HG03469 (cell line): ENCODE results near the gene FAAH.

ENCODE experiments used
- ATAC-seq: cut with Tn5 transposase; IDR thresholded peaks from one replicate; pipeline ENCODE4 v1.9.1; 2021; ENCODE audit warnings: mild to moderate bottlenecking, moderate library complexity, moderate number of reproducible peaks; ENCODE audit not compliant: unreplicated experiment

Gene FAAH

GRCh38 chr1:46421739-46422138 is 27.6 kb downstream of the FAAH start:
- ATAC-seq, result no peak

- ATAC-seq, result no peak
Observed at GRCh38 chr1:46422261-46422871, 28.2 kb downstream of the FAAH start.

- ATAC-seq, result no peak
Observed at GRCh38 chr1:46423574-46424240, 29.6 kb downstream of the FAAH start.

GRCh38 chr1:46424730-46425129 is 30.6 kb downstream of the FAAH start:
- no peak for ATAC-seq

- ATAC-seq, result no peak
Observed at GRCh38 chr1:46425726-46426125, 31.6 kb downstream of the FAAH start.

- ATAC-seq, result no peak
Observed at GRCh38 chr1:46427541-46427940, 33.4 kb downstream of the FAAH start.

GRCh38 chr1:46429436-46429835 is 35.3 kb downstream of the FAAH start:
- no peak for ATAC-seq

GRCh38 chr1:46431695-46432094 is 37.6 kb downstream of the FAAH start:
- no peak for ATAC-seq

DNA sequence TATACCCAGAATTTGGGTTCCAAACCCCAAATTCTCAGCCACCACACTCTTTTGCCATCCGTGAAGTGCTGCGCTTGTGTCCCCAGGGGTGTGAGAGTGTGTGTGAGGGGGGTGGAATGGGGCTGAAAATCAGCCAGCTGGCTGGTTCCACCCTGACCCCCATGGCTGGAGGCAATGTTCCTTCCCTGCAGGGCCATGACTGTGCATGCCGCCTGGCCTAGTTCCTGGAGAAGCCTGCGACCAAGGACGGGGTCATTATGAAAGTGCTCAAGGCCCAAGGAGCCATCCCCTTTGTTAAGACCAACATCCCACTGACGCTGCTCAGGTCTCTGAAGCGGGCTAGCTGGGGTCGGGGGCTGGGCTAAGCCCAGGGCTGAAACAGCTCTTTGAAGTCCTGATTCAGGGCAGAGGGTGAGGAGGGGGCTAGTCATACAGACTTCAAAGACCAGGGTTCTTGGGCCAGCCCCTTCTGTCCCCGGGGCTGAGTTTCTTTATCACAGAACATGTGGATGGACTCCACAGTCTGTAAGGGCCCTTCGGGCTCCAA is 38.7 kb downstream of the FAAH start:
- no peak for ATAC-seq

- no peak for ATAC-seq
Observed at GRCh38 chr1:46434358-46434757, 40.2 kb downstream of the FAAH start.

DNA sequence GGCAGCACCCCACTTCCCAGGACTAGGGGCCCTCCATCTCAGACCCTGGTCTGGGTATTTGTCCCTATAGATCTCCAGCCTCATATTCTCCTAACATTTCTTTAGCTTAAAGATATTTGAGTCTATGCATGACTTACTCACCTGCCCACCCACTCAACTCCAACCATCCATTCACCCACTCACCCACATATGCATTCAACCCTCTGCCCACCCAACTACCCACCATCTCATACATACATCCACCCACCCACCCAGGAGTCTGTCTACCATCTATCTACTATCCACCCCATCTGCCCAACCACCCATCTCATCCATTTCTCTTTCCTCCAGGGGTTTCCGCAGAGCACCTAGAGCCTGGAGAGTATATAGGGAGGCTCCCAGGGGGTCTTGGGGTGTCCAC is 42.7 kb downstream of the FAAH start:
- ATAC-seq, result no peak

GRCh38 chr1:46437723-46438122 is 43.6 kb downstream of the FAAH start:
- no peak for ATAC-seq

DNA sequence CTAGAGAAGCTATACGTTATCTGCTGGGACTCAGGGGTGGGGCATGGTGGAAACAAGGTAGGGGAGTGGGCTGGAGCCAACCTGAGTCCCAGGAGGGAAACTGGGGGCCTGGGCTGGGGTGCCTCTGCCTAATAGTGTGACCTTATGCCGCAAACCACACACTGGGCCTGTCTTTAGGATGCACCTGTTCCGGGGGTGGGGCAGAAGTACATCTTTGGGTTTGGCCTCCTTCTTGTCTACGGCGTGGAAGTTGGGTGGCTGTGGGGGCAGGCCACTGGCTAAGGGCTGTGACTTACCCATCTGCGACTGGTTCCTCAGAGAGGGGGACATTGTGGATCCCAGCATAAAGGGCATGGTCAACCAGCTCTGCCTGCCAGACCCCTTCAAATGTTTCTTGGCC is 44.2 kb downstream of the FAAH start:
- ATAC-seq, result no peak

- ATAC-seq, result no peak
Observed at GRCh38 chr1:46440478-46440877, 46.4 kb downstream of the FAAH start.

DNA sequence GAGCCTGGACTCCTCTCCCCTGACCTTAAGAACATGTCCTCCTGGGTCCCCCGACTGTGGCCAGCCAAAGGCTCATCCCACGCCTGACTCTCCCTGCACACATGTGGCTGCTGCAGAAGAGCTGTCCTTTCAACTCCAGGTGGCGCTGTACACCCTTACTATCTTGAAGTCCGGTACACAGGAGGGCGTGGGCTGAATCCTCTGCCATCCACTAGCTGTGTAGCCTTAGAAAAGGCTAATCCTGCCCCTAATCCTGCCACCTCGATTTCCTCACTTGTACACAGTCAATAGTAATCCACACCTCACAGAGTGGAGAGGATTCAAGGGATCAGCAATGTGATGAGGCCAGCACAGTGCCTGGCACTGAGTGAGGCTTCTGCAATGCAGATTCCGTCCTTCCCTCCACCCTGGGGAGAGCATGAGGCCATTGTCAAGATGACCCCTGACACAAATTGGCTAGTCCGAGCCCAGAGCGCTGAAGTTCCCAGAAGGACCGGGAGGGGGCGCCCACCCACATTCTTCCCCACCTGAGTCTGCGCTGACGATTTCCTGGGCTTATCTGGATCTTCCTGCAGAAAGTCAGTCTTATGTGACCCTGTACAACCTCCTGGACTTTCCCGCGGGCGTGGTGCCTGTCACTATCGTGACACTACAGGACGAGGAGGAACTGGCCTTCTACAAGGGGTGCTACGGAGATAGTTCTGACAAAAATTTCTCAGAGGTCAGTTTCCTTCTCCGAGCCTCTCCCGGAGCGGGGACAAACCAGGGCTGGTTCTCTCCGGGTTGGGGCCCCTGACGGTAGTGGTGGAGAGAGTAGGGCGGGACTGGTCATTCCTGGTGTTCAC is 48.4 kb downstream of the FAAH start:
- no peak for ATAC-seq

DNA sequence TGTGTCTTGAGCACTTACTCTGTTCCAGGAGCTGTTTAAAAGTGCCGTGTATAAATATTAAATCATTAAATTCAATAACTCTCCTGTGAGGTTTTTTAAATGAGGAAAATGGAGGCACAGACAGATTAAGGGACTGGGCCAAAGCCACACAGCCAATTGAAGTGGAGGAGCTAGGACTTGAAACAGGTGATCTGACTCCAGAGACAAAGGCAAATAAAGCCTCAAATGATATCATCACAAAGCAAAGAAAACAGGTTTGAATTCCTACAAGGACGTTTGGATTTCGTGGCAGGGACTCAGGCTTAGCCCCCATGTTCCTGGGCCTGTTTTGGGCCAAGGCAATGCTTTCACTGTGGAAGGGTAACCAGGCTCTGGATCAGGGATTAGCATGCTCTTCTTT is 50.3 kb downstream of the FAAH start:
- ATAC-seq, result no peak

DNA sequence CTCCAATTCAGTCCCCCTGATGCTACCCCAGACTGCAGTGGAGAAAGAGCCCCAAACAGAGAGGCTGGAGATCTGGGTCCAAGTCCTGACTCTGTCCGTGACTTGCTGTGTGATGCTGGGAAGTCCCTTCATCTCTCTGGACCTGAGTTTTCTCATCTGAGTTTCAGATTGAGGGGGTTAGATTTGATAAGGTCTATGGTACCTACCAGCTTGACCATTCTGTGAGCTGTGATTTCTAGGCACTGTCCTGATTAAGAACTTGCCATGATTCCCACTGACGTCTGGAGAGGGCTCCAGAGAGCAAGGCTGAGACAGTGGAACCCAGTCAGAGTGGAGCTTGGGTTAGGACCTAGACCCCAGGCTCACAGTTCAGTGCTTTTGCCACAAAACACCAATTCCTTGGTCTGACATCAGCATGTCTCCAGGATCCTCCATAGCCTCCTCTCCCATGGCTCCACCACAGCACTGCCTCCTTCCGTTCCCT is 51.7 kb downstream of the FAAH start:
- no peak for ATAC-seq

DNA sequence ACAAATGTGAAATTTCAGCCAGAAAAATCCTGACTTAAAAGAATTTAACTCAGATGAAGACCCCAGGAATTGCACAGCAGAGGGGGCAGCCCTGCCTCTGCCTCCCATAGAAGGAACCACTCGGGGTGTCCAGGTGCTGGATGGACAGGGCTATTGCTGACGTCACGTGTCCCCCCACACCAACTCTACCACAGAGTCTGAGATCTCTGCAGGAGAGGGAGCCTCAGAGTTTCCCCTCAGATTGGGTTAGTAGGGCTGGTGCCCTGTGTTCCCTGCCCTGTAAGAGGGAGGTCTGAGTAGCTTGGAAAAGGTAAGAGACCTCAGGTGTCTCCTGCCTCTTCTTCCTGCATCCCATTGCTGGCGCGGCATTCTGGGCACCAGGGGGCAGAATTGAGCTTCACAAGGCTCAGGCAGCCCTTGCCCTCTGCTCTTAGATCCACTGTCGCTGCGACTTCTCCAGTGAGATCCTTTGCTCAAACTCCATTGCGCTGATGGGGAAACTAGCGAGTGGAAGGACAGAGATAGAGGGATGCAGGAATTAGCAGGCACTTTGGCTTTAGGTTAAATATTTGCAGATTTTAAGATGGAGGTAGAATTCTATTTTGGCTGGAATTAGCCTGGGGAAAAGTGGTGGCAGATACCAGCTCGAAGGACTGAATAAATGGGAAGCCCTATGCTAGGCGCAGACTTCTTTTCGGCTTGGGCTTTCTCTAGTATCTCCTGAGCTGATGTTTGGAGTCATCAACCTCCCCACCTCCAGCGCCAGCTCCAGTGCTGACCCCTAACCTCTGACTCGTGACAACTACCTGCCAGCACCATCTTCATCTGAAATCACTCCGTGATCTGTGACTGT is 52.8 kb downstream of the FAAH start:
- no peak for ATAC-seq

GRCh38 chr1:46447499-46448108 is 53.5 kb downstream of the FAAH start:
- ATAC-seq, result no peak
